NB4 (cell line): Measurements from ENCODE around the gene PLA2G6.

ENCODE experiments used
- POLR2A ChIP-seq: IDR thresholded peaks from 2 replicates; pipeline ENCODE4 v1.6.1; 2011; ENCODE audit warnings: mild to moderate bottlenecking; ENCODE audit not compliant: insufficient read length; ENCODE audit errors: extremely low read depth
- TF ChIP-seq, protein P1 (sequence below): IDR thresholded peaks from one replicate; pipeline ENCODE4 v1.5.1; 2012; ENCODE audit warnings: low read depth, low read length
- TF ChIP-seq, protein P2 (sequence below): IDR thresholded peaks from 2 replicates; pipeline ENCODE4 v1.6.1; 2011; ENCODE audit warnings: low read depth, low read length

DNA sequence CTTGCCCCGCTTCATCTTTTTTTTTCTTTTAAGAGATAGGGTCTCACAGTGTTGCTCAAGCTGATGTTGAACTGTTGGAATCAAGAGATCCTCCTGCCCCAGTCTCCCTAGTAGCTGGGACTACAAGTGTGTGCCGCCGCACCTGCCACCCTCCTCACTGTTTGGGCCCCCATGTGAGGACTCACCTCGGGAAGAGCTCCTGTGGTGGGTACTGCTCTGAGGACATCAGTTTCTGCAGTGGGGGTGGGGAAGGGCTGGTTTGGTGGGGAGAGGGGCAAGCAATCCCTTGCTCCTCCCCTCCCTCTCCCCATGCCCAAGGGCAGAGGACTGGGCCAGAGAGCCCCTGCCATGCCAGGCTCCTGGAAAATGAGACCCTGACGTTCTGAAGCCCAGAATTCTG lies 96.1 kb downstream of the PLA2G6 start:
- TF ChIP-seq, protein P1, sequence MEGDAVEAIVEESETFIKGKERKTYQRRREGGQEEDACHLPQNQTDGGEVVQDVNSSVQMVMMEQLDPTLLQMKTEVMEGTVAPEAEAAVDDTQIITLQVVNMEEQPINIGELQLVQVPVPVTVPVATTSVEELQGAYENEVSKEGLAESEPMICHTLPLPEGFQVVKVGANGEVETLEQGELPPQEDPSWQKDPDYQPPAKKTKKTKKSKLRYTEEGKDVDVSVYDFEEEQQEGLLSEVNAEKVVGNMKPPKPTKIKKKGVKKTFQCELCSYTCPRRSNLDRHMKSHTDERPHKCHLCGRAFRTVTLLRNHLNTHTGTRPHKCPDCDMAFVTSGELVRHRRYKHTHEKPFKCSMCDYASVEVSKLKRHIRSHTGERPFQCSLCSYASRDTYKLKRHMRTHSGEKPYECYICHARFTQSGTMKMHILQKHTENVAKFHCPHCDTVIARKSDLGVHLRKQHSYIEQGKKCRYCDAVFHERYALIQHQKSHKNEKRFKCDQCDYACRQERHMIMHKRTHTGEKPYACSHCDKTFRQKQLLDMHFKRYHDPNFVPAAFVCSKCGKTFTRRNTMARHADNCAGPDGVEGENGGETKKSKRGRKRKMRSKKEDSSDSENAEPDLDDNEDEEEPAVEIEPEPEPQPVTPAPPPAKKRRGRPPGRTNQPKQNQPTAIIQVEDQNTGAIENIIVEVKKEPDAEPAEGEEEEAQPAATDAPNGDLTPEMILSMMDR, result no peak
- TF ChIP-seq POLR2A, result no peak
- TF ChIP-seq, protein P2, sequence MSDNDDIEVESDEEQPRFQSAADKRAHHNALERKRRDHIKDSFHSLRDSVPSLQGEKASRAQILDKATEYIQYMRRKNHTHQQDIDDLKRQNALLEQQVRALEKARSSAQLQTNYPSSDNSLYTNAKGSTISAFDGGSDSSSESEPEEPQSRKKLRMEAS, result no peak
